SK-N-MC (cell line): ENCODE results near the gene ARHGEF33.

Experiments
- EZH2 ChIP-seq: fragments of 200-600 bp; sonication (generic); IDR thresholded peaks from one replicate; pipeline ENCODE4 v1.6.1; 2017; ENCODE audit warnings: antibody characterized with exemption
- POLR2AphosphoS5 ChIP-seq: IDR thresholded peaks from 2 replicates; pipeline ENCODE4 v1.6.1; 2012; ENCODE audit warnings: mild to moderate bottlenecking, low read depth, low read length, borderline replicate concordance

- TF ChIP-seq POLR2AphosphoS5 (no peak), EZH2 (no peak)
These were observed 68.3 kb downstream of the ARHGEF33 start for GRCh38 chr2:38957972-38958371.
